Parathyroid adenoma (tissue), 2 donors: ENCODE data around the gene SLC34A3.
A peak's percentile ranks its signal among the peaks of the same experiment; 100 is the strongest.

Experiments used
- H2AFZ ChIP-seq: fragments of 300-600 bp; sonication (generic); one replicate; pipeline ENCODE4 v1.7.0; 2017; ENCODE audit warnings: antibody characterized with exemption, mild to moderate bottlenecking
- H3K27ac ChIP-seq: fragments of 300-600 bp; sonication (generic); one replicate; pipeline ENCODE4 v1.7.0; 2017
- H3K27me3 ChIP-seq: fragments of 300-600 bp; sonication (generic); one replicate; pipeline ENCODE4 v1.7.0; 2017; ENCODE audit warnings: low read length; ENCODE audit not compliant: control insufficient read depth, insufficient read depth
- H3K36me3 ChIP-seq: fragments of 300-600 bp; sonication (generic); one replicate; pipeline ENCODE4 v1.7.0; 2017; ENCODE audit warnings: low read length; ENCODE audit not compliant: control insufficient read depth, insufficient read depth
- H3K4me1 ChIP-seq: fragments of 300-600 bp; sonication (generic); one replicate; pipeline ENCODE4 v1.7.0; 2017; ENCODE audit warnings: control low read depth
- H3K4me2 ChIP-seq: fragments of 300-600 bp; sonication (generic); one replicate; pipeline ENCODE4 v1.7.0; 2017; ENCODE audit warnings: low read length
- H3K4me3 ChIP-seq: fragments of 300-600 bp; sonication (generic); one replicate; pipeline ENCODE4 v1.7.0; 2017; ENCODE audit warnings: low read depth, low read length
- H3K79me2 ChIP-seq: fragments of 300-600 bp; sonication (generic); one replicate; pipeline ENCODE4 v1.7.0; 2017; ENCODE audit warnings: control low read depth
- H3K9ac ChIP-seq: fragments of 300-600 bp; sonication (generic); one replicate; pipeline ENCODE4 v1.7.0; 2017; ENCODE audit warnings: mild to moderate bottlenecking
- H3K9me3 ChIP-seq: fragments of 300-600 bp; sonication (generic); one replicate; pipeline ENCODE4 v1.7.0; 2017; ENCODE audit warnings: low read length; ENCODE audit not compliant: control insufficient read depth
- CTCF ChIP-seq: fragments of 300-600 bp; sonication (generic); IDR thresholded peaks from one replicate; pipeline ENCODE4 v1.7.0; 2017; ENCODE audit warnings: antibody characterized with exemption, mild to moderate bottlenecking
- donor health status: primary hyperparathyroidism.

Gene SLC34A3

GRCh38 chr9:137188490-137189296 is 42.0 kb upstream of the SLC34A3 start, which contains the start of the genes ANAPC2 and SSNA1:
TSS of gene ANAPC2 (minus strand) at chr9:137188560. CDS start at chr9:137188532, 28 bp downstream.
TSS of gene SSNA1 (plus strand) at chr9:137188676. CDS start at chr9:137188727, 51 bp downstream.
- Histone ChIP-seq H3K9me3 (no peaks in the 10 kb centered on the region), H3K27ac (peak within 1 kb of the TSS; percentile 87), H3K4me2 (peak within 1 kb of the TSS; percentile 99), H3K4me1 (peaks cover 8% of the 10 kb centered on the region), H2AFZ (peak within 1 kb of the TSS; percentile 90), H3K36me3 (no peaks in the 10 kb centered on the region), H3K79me2 (peaks cover 4% of the 10 kb centered on the region), H3K4me3 (peak within 1 kb of the TSS; percentile 97), H3K9ac (peak within 1 kb of the TSS; percentile 37), H3K27me3 (no peaks in the 10 kb centered on the region)
- TF ChIP-seq CTCF = peak; percentile 28

- H3K79me2 ChIP-seq = peaks cover 4% of the 10 kb centered on the region
- peak overlapping the region; percentile 97 for H3K4me3 ChIP-seq
- no peaks in the 10 kb centered on the region for H3K9me3 ChIP-seq
- H3K9ac ChIP-seq = no peak overlapping the region
- H3K27me3 ChIP-seq = no peaks in the 10 kb centered on the region
- peak overlapping the region; percentile 90 for H2AFZ ChIP-seq
- H3K4me1 ChIP-seq = peaks cover 8% of the 10 kb centered on the region
- no peaks in the 10 kb centered on the region for H3K36me3 ChIP-seq
- TF ChIP-seq CTCF = no peak
- H3K27ac ChIP-seq = peak overlapping the region; percentile 87
- peak overlapping the region; percentile 91 for H3K4me2 ChIP-seq
Observed at GRCh38 chr9:137189297-137190295, 41.1 kb upstream of the SLC34A3 start.

GRCh38 chr9:137190315-137190856 is 40.3 kb upstream of the SLC34A3 start:
- Histone ChIP-seq H3K27ac (no peak overlapping the region), H3K79me2 (peaks cover 4% of the 10 kb centered on the region), H3K4me2 (no peak overlapping the region), H3K4me1 (peaks cover 8% of the 10 kb centered on the region), H2AFZ (no peak overlapping the region), H3K4me3 (no peak overlapping the region), H3K9me3 (no peaks in the 10 kb centered on the region), H3K27me3 (no peaks in the 10 kb centered on the region), H3K36me3 (no peaks in the 10 kb centered on the region), H3K9ac (no peak overlapping the region)
- no peak for TF ChIP-seq CTCF

GRCh38 chr9:137191245-137191644 is 39.5 kb upstream of the SLC34A3 start:
- H3K36me3 ChIP-seq = no peaks in the 10 kb centered on the region
- no peak overlapping the region for H2AFZ ChIP-seq
- H3K4me1 ChIP-seq = peaks cover 8% of the 10 kb centered on the region
- no peak for TF ChIP-seq CTCF
- no peak overlapping the region for H3K4me2 ChIP-seq
- peaks cover 6% of the 10 kb centered on the region for H3K79me2 ChIP-seq
- H3K9ac ChIP-seq = no peak overlapping the region
- H3K4me3 ChIP-seq = no peak overlapping the region
- H3K27me3 ChIP-seq = no peaks in the 10 kb centered on the region
- no peak overlapping the region for H3K27ac ChIP-seq
- H3K9me3 ChIP-seq = no peaks in the 10 kb centered on the region
